Measurements from ENCODE around the gene PKP2.

DNA sequence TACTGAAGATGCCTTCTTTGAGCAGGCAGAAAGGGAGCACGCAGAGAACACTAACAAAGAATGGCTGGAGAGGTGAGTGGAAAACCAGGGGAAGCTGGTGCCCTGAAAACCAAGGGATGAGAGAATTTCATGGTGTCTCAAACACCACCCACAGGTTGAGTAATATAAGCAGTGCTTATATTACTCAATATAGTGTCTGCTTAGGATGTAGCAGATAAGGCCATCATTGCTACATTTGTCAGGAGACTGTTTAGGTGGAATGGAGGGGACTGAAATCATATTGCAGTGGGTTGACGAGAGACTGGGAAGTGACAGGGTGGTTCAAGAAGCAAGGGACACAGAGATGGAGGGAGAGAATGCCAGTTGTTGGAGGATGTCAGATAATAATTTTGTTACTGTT is 20.6 kb downstream of the PKP2 start:
- TF ChIP-seq, protein P1, sequence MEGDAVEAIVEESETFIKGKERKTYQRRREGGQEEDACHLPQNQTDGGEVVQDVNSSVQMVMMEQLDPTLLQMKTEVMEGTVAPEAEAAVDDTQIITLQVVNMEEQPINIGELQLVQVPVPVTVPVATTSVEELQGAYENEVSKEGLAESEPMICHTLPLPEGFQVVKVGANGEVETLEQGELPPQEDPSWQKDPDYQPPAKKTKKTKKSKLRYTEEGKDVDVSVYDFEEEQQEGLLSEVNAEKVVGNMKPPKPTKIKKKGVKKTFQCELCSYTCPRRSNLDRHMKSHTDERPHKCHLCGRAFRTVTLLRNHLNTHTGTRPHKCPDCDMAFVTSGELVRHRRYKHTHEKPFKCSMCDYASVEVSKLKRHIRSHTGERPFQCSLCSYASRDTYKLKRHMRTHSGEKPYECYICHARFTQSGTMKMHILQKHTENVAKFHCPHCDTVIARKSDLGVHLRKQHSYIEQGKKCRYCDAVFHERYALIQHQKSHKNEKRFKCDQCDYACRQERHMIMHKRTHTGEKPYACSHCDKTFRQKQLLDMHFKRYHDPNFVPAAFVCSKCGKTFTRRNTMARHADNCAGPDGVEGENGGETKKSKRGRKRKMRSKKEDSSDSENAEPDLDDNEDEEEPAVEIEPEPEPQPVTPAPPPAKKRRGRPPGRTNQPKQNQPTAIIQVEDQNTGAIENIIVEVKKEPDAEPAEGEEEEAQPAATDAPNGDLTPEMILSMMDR (IDR thresholded peaks at IDR 0.05; ENCODE audit: low read depth, low read length): no peak
- no peak for TF ChIP-seq EZH2phosphoT487 (IDR thresholded peaks at IDR 0.05; ENCODE audit: low read depth)

All from OCI-LY3 (cell line).